Measurements from ENCODE around the gene VAV2. TPM values are rescaled to one million over a fixed set of nuclear protein-coding genes. Genes with fewer than 3 reads are reported as not detected.

The VAV2 gene
- polyA plus RNA-seq, 2 of the 4 experiments (the other 2 are of a cell fraction) = 9.8 to 21.4 TPM

DNA sequence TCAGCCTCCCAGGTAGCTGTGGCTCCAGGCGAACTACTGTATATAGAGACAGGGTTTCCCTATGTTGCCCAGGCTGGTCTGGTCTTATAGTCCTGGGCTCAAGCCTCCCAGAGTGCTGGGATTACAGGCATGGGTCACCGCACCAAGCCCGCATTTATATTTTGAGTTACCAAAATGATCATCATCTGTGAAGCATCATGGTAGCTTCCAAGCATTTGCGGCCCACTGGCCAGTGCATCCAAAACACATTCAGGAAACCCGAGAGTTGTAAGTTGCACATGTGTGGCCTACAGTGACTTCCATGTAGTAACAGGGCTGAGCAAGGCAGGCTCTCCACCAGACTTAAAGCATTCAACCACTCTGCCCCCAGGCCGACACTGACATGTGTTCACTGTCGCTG lies 35.4 kb upstream of the VAV2 start:
- H3K4me3 ChIP-seq = no peak overlapping the region
- no peaks in the 10 kb centered on the region for H3K9me3 ChIP-seq
- H3K4me2 ChIP-seq = no peak overlapping the region
- TF ChIP-seq NPAS2 (CRISPR knock-in tag; IDR thresholded peaks at IDR 0.05; ENCODE audit: borderline replicate concordance) = no peak
- TF ChIP-seq NR3C1 (IDR thresholded peaks at IDR 0.05) = no peak
- TF ChIP-seq, protein P1, sequence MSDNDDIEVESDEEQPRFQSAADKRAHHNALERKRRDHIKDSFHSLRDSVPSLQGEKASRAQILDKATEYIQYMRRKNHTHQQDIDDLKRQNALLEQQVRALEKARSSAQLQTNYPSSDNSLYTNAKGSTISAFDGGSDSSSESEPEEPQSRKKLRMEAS (IDR thresholded peaks at IDR 0.05) = no peak
- ChIA-PET CTCF (interaction anchor here (0.6 to 7.4 kb wide), 3 partner anchors 13 to 1146 kb away, joined by 3 to 68 read pairs (median 4); no protein-coding TSS in a partner anchor), POLR2A (no interaction called here)
- peaks cover 8% of the 10 kb centered on the region; the same call in 1 of the 3 replicates for H3K4me1 ChIP-seq
- 94% methylated on average over 6 of the region's 7 CpGs for WGBS (ENCODE audit: missing lambda C conversion rate)
- ATAC-seq (no peak), FAIRE-seq (no peak), DNase-seq (ENCODE audit: low read depth in 1 of 2, low spot score in 1 of 2) (no peak)
- H3K27ac ChIP-seq = no peak overlapping the region

DNA sequence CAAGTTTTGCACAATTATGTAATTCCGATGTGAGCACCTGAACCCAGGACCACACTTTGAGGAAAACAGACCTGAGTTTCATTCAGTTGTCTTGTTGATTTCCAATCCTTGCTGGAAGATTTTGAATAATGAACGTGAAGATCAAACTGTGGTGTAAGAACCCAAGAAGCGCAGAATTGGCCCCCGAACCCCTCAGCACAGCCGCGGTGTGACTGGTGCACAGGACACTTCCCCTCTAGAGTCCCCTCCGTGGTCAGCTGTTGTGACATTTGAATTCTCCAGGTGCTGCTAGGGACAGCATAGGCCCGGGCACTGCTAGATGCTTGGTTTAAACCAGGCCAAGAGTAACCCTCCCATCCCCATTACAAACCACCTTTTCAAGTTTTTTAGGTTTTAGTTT lies 34.9 kb upstream of the VAV2 start:
- ChIA-PET CTCF (interaction anchor here (1.4 to 7.4 kb wide), 2 partner anchors 14 to 32 kb away, joined by 4 to 68 read pairs; no protein-coding TSS in a partner anchor), POLR2A (no interaction called here)
- H3K27ac ChIP-seq = no peak overlapping the region
- no peak for DNase-seq (ENCODE audit: low read depth in 1 of 2, low spot score in 1 of 2)
- 94% methylated on average over 8 of the region's 8 CpGs for WGBS (ENCODE audit: missing lambda C conversion rate)
- H3K4me3 ChIP-seq = no peak overlapping the region
- H3K4me1 ChIP-seq = peaks cover 8% of the 10 kb centered on the region; the same call in 1 of the 3 replicates
- no peaks in the 10 kb centered on the region for H3K9me3 ChIP-seq
- FAIRE-seq = no peak
- no peak for ATAC-seq
- TF ChIP-seq, protein P2, sequence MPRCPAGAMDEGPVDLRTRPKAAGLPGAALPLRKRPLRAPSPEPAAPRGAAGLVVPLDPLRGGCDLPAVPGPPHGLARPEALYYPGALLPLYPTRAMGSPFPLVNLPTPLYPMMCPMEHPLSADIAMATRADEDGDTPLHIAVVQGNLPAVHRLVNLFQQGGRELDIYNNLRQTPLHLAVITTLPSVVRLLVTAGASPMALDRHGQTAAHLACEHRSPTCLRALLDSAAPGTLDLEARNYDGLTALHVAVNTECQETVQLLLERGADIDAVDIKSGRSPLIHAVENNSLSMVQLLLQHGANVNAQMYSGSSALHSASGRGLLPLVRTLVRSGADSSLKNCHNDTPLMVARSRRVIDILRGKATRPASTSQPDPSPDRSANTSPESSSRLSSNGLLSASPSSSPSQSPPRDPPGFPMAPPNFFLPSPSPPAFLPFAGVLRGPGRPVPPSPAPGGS (IDR thresholded peaks at IDR 0.05) = no peak
- no peak for TF ChIP-seq HOXB5 (CRISPR knock-in tag; IDR thresholded peaks at IDR 0.05)
- no peak for TF ChIP-seq JUN (IDR thresholded peaks at IDR 0.05)
- TF ChIP-seq SREBF2 (IDR thresholded peaks at IDR 0.05) = no peak
- H3K4me2 ChIP-seq = no peak overlapping the region

DNA sequence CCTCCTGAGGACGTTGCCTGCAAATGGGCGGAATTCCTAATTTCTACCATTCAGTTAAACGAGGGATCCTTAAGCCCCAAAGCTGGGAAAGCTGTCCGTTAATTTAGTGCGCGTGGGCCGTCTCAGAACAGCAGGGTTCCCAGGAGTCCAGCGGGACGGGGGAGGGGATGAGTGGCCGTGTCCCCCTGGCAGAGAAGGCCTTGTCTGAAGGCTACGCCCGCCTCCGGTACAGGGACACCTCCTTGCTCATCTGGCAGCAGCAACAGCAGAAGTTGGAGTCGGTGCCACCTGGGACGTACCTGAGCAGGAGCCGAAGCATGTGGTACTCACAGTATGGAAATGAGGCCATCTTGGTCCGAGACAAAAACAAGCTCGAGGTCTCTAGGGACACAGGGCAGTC lies 34.5 kb upstream of the VAV2 start:
- Histone ChIP-seq H3K27ac (no peak overlapping the region), H3K4me2 (peak overlapping the region; percentile 80), H3K4me3 (no peak overlapping the region), H3K9me3 (no peaks in the 10 kb centered on the region), H3K4me1 (peaks cover 8% of the 10 kb centered on the region; the same call in 1 of the 3 replicates)
- WGBS (ENCODE audit: missing lambda C conversion rate) = 90% methylated on average over 16 of the region's 18 CpGs
- ATAC-seq (no peak), DNase-seq (ENCODE audit: low read depth in 1 of 2, low spot score in 1 of 2) (no peak), FAIRE-seq (no peak)
- CTCF ChIA-PET = interaction anchor here (0.8 to 7.4 kb wide), 6 partner anchors 8 to 244 kb away, joined by 3 to 68 read pairs (median 4); no protein-coding TSS in a partner anchor
- no peak for TF ChIP-seq TP53 (CRISPR knock-in tag; IDR thresholded peaks at IDR 0.05)
- no peak for TF ChIP-seq NFE2L2 (conservative IDR thresholded peaks at IDR 0.05; ENCODE audit: low read length)
- TF ChIP-seq HOXB13 (CRISPR knock-in tag; IDR thresholded peaks at IDR 0.05; ENCODE audit: low read depth) = no peak
- TF ChIP-seq, protein P1 (IDR thresholded peaks at IDR 0.05) = no peak
- no peak for TF ChIP-seq ZSCAN20 (CRISPR knock-in tag; IDR thresholded peaks at IDR 0.05)
- no peak for TF ChIP-seq NPAS2 (CRISPR knock-in tag; IDR thresholded peaks at IDR 0.05; ENCODE audit: borderline replicate concordance)
- TF ChIP-seq CBX8 (IDR thresholded peaks at IDR 0.05) = no peak
- no peak for TF ChIP-seq FOSL2 (IDR thresholded peaks at IDR 0.05)
- TF ChIP-seq FOSL2 (CRISPR knock-in tag; IDR thresholded peaks at IDR 0.05) = no peak
- TF ChIP-seq JUNB (IDR thresholded peaks at IDR 0.05) = no peak
- TF ChIP-seq JUN (IDR thresholded peaks at IDR 0.05) = no peak
- POLR2A ChIA-PET = no interaction called here

DNA sequence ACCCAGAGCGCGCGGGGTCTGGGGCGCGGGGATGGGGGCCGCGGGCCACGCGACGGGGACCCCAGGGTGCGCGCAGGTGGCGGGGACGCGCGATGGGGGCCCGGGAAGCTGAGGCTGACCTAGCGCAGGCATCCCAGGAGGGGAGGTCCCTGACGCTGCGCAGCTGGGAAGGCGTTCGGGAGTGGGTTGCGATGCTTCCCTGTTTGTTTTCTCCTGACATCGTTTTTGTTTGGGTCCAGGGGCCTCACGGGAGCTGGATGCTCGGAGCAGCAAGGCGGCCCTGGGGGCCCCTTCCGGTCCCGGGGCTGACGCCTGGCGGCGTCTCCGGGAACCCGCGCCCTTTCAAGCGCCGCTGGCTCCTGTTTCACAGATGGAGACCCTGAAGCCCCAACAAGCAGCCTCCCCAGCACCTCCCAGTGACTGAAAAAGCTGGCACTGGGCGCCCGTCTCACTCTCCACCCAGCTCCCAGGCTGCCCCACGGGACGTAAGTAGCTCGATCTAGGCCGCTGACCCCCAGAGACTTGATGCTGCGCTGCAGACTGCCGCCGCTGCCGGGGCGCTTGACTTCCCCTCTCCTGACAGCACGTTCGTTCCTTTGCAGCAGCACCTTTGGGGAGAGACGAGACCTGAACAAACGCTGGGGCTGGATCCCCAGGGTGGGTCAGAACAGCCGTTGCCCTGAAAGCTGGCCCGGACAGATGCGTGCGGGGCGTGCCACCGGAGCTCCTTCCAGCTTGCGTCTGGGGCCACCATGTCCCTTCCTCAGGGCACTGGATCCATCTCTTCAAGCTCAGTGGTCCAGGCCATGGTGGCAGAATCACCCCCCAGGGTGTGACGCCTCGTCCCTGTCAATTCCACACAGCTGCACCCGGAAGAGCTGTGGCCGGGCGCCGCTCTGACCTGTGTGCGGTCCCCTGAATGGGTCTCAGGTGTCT lies 33.8 kb upstream of the VAV2 start:
- peak overlapping the region; percentile 85 to 91 for H3K27ac ChIP-seq
- FAIRE-seq = no peak
- ATAC-seq = peak; percentile 31 to 53
- peak; percentile 25 to 41 for DNase-seq (ENCODE audit: low read depth in 1 of 2, low spot score in 1 of 2)
- no peak for TF ChIP-seq KDM1A (IDR thresholded peaks at IDR 0.05; ENCODE audit: low read depth)
- TF ChIP-seq MAZ (IDR thresholded peaks at IDR 0.05; ENCODE audit: borderline replicate concordance, low read depth, low read length) = no peak
- TF ChIP-seq, protein P3, sequence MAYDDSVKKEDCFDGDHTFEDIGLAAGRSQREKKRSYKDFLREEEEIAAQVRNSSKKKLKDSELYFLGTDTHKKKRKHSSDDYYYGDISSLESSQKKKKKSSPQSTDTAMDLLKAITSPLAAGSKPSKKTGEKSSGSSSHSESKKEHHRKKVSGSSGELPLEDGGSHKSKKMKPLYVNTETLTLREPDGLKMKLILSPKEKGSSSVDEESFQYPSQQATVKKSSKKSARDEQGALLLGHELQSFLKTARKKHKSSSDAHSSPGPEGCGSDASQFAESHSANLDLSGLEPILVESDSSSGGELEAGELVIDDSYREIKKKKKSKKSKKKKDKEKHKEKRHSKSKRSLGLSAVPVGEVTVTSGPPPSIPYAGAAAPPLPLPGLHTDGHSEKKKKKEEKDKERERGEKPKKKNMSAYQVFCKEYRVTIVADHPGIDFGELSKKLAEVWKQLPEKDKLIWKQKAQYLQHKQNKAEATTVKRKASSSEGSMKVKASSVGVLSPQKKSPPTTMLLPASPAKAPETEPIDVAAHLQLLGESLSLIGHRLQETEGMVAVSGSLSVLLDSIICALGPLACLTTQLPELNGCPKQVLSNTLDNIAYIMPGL (CRISPR knock-in tag; IDR thresholded peaks at IDR 0.05; ENCODE audit: borderline replicate concordance) = no peak
- no peak for TF ChIP-seq CHD2 (IDR thresholded peaks at IDR 0.05; ENCODE audit: low read length, partially characterized antibody)
- 0 out of 2 replicates have a peak, but pooled peaks have one; percentile 32 for TF ChIP-seq PHF8 (IDR thresholded peaks at IDR 0.05; ENCODE audit: borderline replicate concordance, low read depth)
- ChIA-PET CTCF (interaction anchor here (0.8 to 7.4 kb wide), 7 partner anchors 8 to 244 kb away, joined by 3 to 68 read pairs (median 4); no protein-coding TSS in a partner anchor), POLR2A (interaction anchor here (1.1 to 1.9 kb wide), 2 partner anchors 33 to 152 kb away, joined by 3 to 5 read pairs; no protein-coding TSS in a partner anchor)
- H3K4me1 ChIP-seq = peaks cover 8% of the 10 kb centered on the region; the same call in 1 of the 3 replicates
- H3K4me2 ChIP-seq = peak overlapping the region; percentile 80
- H3K4me3 ChIP-seq = peak overlapping the region; percentile 92
- 59% methylated on average over 34 of the region's 66 CpGs for WGBS (ENCODE audit: missing lambda C conversion rate)
- H3K9me3 ChIP-seq = no peaks in the 10 kb centered on the region

Measured in A549 (cell line).